ENCODE data around the gene DICER1. TPM values are rescaled to one million over a fixed set of nuclear protein-coding genes. Genes with fewer than 3 reads are reported as not detected.

The DICER1 gene
- total RNA-seq, 1 donor from 2014 or later: 70.0 TPM

DNA sequence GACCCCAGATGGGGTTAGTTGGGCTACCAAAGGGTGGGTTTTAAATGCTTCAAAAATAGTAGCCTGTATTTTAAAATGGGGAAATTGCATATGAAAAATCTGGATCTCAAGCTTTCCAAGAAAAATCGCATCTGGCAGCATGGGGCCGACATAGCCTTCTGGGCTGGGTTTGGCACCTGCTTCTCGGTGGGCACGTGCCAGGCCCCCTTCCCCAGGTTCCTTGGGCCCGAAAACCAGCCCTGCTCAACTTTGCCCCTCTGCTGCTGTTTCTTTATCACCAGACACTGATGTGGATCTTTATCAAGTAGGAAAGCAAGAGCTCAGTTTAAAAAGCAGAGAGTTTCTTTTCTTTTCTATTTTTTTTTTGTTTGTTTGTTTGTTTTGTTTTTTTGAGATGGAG, 95.1 kb downstream of the DICER1 start:
- no peaks in the 10 kb centered on the region for H3K4me1 ChIP-seq
- H3K9ac ChIP-seq: no peak overlapping the region
- no peaks in the 10 kb centered on the region for H3F3A ChIP-seq (ENCODE audit: low read depth)
- no peaks in the 10 kb centered on the region for H3K9me3 ChIP-seq (ENCODE audit: low read depth)
- no peak overlapping the region for H2AFZ ChIP-seq (replicated peaks)
- H3K27me3 ChIP-seq: no peaks in the 10 kb centered on the region
- no peak overlapping the region for H3K27ac ChIP-seq
- no peak overlapping the region for H3K27ac Mint-ChIP-seq
- TF ChIP-seq EZH2 (IDR thresholded peaks at IDR 0.05) (no peak), EZH2phosphoT487 (IDR thresholded peaks at IDR 0.05) (no peak)
- TF ChIP-seq, protein P1, sequence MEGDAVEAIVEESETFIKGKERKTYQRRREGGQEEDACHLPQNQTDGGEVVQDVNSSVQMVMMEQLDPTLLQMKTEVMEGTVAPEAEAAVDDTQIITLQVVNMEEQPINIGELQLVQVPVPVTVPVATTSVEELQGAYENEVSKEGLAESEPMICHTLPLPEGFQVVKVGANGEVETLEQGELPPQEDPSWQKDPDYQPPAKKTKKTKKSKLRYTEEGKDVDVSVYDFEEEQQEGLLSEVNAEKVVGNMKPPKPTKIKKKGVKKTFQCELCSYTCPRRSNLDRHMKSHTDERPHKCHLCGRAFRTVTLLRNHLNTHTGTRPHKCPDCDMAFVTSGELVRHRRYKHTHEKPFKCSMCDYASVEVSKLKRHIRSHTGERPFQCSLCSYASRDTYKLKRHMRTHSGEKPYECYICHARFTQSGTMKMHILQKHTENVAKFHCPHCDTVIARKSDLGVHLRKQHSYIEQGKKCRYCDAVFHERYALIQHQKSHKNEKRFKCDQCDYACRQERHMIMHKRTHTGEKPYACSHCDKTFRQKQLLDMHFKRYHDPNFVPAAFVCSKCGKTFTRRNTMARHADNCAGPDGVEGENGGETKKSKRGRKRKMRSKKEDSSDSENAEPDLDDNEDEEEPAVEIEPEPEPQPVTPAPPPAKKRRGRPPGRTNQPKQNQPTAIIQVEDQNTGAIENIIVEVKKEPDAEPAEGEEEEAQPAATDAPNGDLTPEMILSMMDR (IDR thresholded peaks at IDR 0.05): no peak
- H3K4me3 ChIP-seq: no peak overlapping the region
- H3K4me3 Mint-ChIP-seq: no peak overlapping the region
- no peak for DNase-seq (ENCODE audit: low spot score)
- no peaks in the 10 kb centered on the region for H3K79me2 ChIP-seq (ENCODE audit: low read depth)
- H3K36me3 ChIP-seq: no peaks in the 10 kb centered on the region
- no peaks in the 10 kb centered on the region for H3K36me3 Mint-ChIP-seq
- no peak overlapping the region for H3K4me2 ChIP-seq
- H3K27me3 Mint-ChIP-seq (ENCODE audit: insufficient read depth, low read depth): peaks cover 12% of the 10 kb centered on the region
- H4K20me1 ChIP-seq (ENCODE audit: low read depth): no peaks in the 10 kb centered on the region
- H3K9me3 Mint-ChIP-seq: peaks cover 2% of the 10 kb centered on the region
- peaks cover 18% of the 10 kb centered on the region for H3K4me1 Mint-ChIP-seq

DNA sequence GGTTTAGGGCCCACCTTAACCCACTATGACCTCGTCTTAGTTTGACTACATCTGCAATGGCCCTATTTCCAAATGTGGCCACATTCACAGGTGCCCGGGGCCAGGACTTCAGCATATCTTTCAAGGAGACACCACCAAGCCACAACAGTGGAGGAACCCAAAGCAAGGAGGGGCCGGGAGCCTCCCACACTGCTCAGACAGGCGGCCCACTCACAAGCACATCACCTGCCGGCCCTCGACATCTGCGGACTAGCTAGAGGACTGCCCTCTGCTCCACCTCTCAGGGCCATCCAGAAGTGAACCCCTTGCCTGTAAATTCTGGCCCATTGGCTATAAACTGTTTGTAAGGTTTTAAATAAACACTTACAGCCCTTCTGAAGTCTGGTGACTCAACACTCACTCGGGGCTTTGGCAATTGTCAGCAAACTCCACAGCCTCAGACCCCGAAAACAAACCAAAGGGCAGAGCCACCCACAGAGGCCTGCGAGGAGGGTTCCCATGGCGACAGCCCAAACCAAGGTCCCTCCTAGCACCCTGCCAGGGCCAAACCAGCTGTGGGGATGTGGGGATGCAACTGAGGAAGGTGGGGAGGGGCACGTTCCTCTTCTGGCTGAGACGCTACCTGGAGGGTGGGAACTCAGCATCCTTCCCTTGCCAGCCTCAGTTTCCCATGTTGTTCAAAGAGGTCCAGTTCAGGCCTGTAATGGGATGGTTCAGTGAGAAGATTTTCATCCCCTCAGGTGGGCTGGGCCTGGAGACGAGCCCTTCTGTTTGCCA, 95.8 kb downstream of the DICER1 start:
- H3K4me3 Mint-ChIP-seq: no peak overlapping the region
- Histone ChIP-seq H3K27me3 (no peaks in the 10 kb centered on the region), H3K4me2 (no peak overlapping the region), H3F3A (ENCODE audit: low read depth) (no peaks in the 10 kb centered on the region), H2AFZ (replicated peaks) (no peak overlapping the region), H3K4me1 (no peaks in the 10 kb centered on the region), H4K20me1 (ENCODE audit: low read depth) (no peaks in the 10 kb centered on the region), H3K9me3 (ENCODE audit: low read depth) (no peaks in the 10 kb centered on the region), H3K9ac (no peak overlapping the region), H3K4me3 (no peak overlapping the region), H3K27ac (no peak overlapping the region), H3K36me3 (no peaks in the 10 kb centered on the region), H3K79me2 (ENCODE audit: low read depth) (no peaks in the 10 kb centered on the region)
- TF ChIP-seq, protein P1 (IDR thresholded peaks at IDR 0.05): no peak
- TF ChIP-seq EZH2phosphoT487 (IDR thresholded peaks at IDR 0.05) (no peak), EZH2 (IDR thresholded peaks at IDR 0.05) (no peak)
- peaks cover 2% of the 10 kb centered on the region for H3K9me3 Mint-ChIP-seq
- peak overlapping the region; percentile 89 for H3K27ac Mint-ChIP-seq
- peaks cover 18% of the 10 kb centered on the region for H3K4me1 Mint-ChIP-seq
- DNase-seq (ENCODE audit: low spot score): no peak
- no peaks in the 10 kb centered on the region for H3K36me3 Mint-ChIP-seq
- H3K27me3 Mint-ChIP-seq (ENCODE audit: insufficient read depth, low read depth): peaks cover 12% of the 10 kb centered on the region

DNA sequence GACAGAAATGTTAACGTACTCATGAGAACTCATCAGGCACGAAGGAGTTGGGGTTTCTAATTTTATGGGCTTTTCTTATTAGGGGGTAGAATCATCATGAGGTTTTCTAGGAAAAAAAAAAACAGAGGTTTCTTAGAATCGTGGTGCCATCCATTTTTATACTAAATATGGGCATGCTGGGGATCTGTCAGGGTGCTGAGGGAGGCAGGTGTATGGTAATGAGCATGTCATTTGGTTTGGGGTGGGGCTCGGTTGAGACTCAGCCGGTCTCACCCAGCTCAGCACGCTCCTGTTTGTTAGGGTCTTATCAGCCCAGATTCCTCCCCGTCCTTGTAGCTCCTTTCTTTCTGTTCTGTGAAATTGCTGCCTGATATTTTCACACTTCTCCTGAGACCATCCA, 98.2 kb downstream of the DICER1 start:
- Histone ChIP-seq H3K9me3 (ENCODE audit: low read depth) (no peaks in the 10 kb centered on the region), H3K27ac (no peak overlapping the region), H3K79me2 (ENCODE audit: low read depth) (no peaks in the 10 kb centered on the region), H2AFZ (replicated peaks) (no peak overlapping the region), H4K20me1 (ENCODE audit: low read depth) (no peaks in the 10 kb centered on the region), H3K4me2 (no peak overlapping the region), H3K4me3 (no peak overlapping the region), H3K4me1 (no peaks in the 10 kb centered on the region), H3K27me3 (no peaks in the 10 kb centered on the region), H3K36me3 (no peaks in the 10 kb centered on the region), H3K9ac (no peak overlapping the region), H3F3A (ENCODE audit: low read depth) (no peaks in the 10 kb centered on the region)
- no peak for TF ChIP-seq EZH2 (IDR thresholded peaks at IDR 0.05)
- TF ChIP-seq, protein P1 (IDR thresholded peaks at IDR 0.05): no peak
- TF ChIP-seq EZH2phosphoT487 (IDR thresholded peaks at IDR 0.05): no peak
- Mint-ChIP-seq H3K27me3 (ENCODE audit: insufficient read depth, low read depth) (peaks cover 8% of the 10 kb centered on the region), H3K4me3 (no peak overlapping the region), H3K9me3 (peaks cover under 1% of the 10 kb centered on the region), H3K36me3 (no peaks in the 10 kb centered on the region), H3K4me1 (peaks cover 29% of the 10 kb centered on the region), H3K27ac (no peak overlapping the region)
- no peak for DNase-seq (ENCODE audit: low spot score)

Data from neural progenitor cell (in vitro differentiated cells).